K562 (cell line): ENCODE data around the gene CCSER1. TPM values are rescaled to one million over a fixed set of nuclear protein-coding genes. Genes with fewer than 3 reads are reported as not detected.

Experiments
- ATAC-seq: fragments of 200-7000 bp; cut with Tn5 transposase; 3 replicates; pipeline ENCODE4 v1.9.1; 2020; ENCODE audit warnings: moderate library complexity
- BruUV-seq: library from RNA; stranded (reverse); fragments of 400-500 nt; replicated peaks from 2 replicates; lab custom pipeline; 2021; lab: Mats Ljungman, UMichigan
- CTCF ChIA-PET: fragments of 300-600 bp; formaldehyde crosslinking; extraction: SDS; loops from one replicate; lab custom pipeline; 2021; ENCODE audit warnings: low intra/inter-chr PET ratio; lab: Yijun Ruan, JAX
- POLR2A ChIA-PET: fragments of 300-600, 350-650 bp; sonication (Branson Sonifier 250); formaldehyde crosslinking; extraction: SDS; loops from one replicate; lab custom pipeline; 2021; ENCODE audit warnings: antibody characterized with exemption, inconsistent platforms; lab: Yijun Ruan, JAX
- DNase-seq, 4 experiments: peaks; one replicate each; pipeline versions ENCODE4 v3.0.0 to v3.0.0-alpha.2; 2011 to 2018; ENCODE audit warnings: low spot score in 3 of 4, mixed read lengths in 3 of 4; ENCODE audit errors: extremely low read depth in 1 of 4
- FAIRE-seq: peaks from 2 replicates; lab custom pipeline; 2011; peaks lifted over from hg19 to GRCh38; lab: Jason Lieb, UNC
- H2AFZ ChIP-seq: 2 replicates; pipeline ENCODE4 v1.6.0; 2011; ENCODE audit warnings: low read depth, low read length, control low read depth, inconsistent platforms
- H3K27ac ChIP-seq: fragments of 200-600 bp; 3 replicates; pipeline ENCODE4 v1.8.0; 2011; ENCODE audit warnings: low read depth, mild to moderate bottlenecking, control low read depth, inconsistent platforms, low read length, moderate library complexity, mixed read lengths; ENCODE audit errors: extremely low read depth
- H3K27me3 ChIP-seq, 2 experiments: fragments of 300-600 bp in 1 of 2; 2 replicates in 1 of 2; 3 replicates in 1 of 2; pipeline versions ENCODE4 v1.6.0 to v1.8.0; 2011; ENCODE audit warnings: inconsistent platforms in 2 of 2, low read length in 2 of 2, mild to moderate bottlenecking in 1 of 2, mixed read lengths in 1 of 2, moderate library complexity in 1 of 2; ENCODE audit not compliant: control insufficient read depth in 2 of 2, insufficient read depth in 2 of 2
- H3K36me3 ChIP-seq: fragments of 300-600 bp; 3 replicates; pipeline ENCODE4 v1.8.0; 2011; ENCODE audit warnings: mild to moderate bottlenecking, low read length, inconsistent platforms; ENCODE audit not compliant: control insufficient read depth, insufficient read depth
- H3K4me1 ChIP-seq, 2 experiments: fragments of 200-600 bp in 1 of 2; replicated peaks in 1 of 2; 2 replicates in 1 of 2; 3 replicates in 1 of 2; pipeline versions ENCODE4 v1.5.1 to v1.8.0; 2011; ENCODE audit warnings: inconsistent platforms in 2 of 2, low read length in 2 of 2, mild to moderate bottlenecking in 1 of 2, mixed read lengths in 1 of 2, moderate library complexity in 1 of 2; ENCODE audit not compliant: control insufficient read depth in 2 of 2, insufficient read depth in 2 of 2
- H3K4me2 ChIP-seq: 2 replicates; pipeline ENCODE4 v1.6.1; 2011; ENCODE audit warnings: low read length, control low read depth, inconsistent platforms, mixed read lengths; ENCODE audit not compliant: insufficient read depth
- H3K4me3 ChIP-seq: fragments of 200-600 bp; sonication (generic), shearing (Covaris generic); 2 replicates; pipeline ENCODE4 v1.5.1; 2016; ENCODE audit warnings: control low read depth, inconsistent platforms
- H3K79me2 ChIP-seq: fragments of 200-600 bp; 3 replicates; pipeline ENCODE4 v1.8.0; 2011; ENCODE audit warnings: low read length, inconsistent platforms; ENCODE audit not compliant: control insufficient read depth, insufficient read depth
- H3K9ac ChIP-seq, 2 experiments: 2 replicates each; pipeline versions ENCODE4 v1.6.0 to v1.6.1; 2011; ENCODE audit warnings: low read depth in 2 of 2, low read length in 2 of 2, control low read depth in 1 of 2, inconsistent platforms in 1 of 2, mild to moderate bottlenecking in 1 of 2, mixed read lengths in 1 of 2; ENCODE audit not compliant: insufficient read depth in 1 of 2
- H3K9me1 ChIP-seq: one replicate; pipeline ENCODE4 v1.6.0; 2011; ENCODE audit warnings: inconsistent platforms, mild to moderate bottlenecking, low read length, moderate library complexity; ENCODE audit not compliant: control insufficient read depth, insufficient read depth
- H3K9me3 ChIP-seq: replicated peaks from 2 replicates; pipeline ENCODE4 v1.5.1; 2011; ENCODE audit warnings: low read depth, low read length, inconsistent platforms; ENCODE audit not compliant: control insufficient read depth, insufficient read depth
- H4K20me1 ChIP-seq: replicated peaks from 2 replicates; pipeline ENCODE4 v1.6.1; 2011; ENCODE audit warnings: low read length, inconsistent platforms, mixed read lengths; ENCODE audit not compliant: control insufficient read depth, insufficient read depth
- ATF6 ChIP-seq: sonication (generic); formaldehyde crosslinking; IDR thresholded peaks from 2 replicates; pipeline ENCODE4 v1.4.0; 2020; ENCODE audit warnings: mild to moderate bottlenecking, missing genetic modification reagents
- FOXJ3 ChIP-seq: sonication (generic); formaldehyde crosslinking; IDR thresholded peaks from 2 replicates; pipeline ENCODE4 v1.4.0; 2020; ENCODE audit warnings: mild to moderate bottlenecking, missing genetic modification reagents
- IFI16 ChIP-seq: fragments of 250-450 bp; sonication (Bioruptor Pico); IDR thresholded peaks from 2 replicates; pipeline ENCODE4 v2.1.2; 2022; ENCODE audit warnings: mild to moderate bottlenecking, inconsistent platforms
- NFIC ChIP-seq: fragments of 450-650 bp; IDR thresholded peaks from 2 replicates; pipeline ENCODE4 v1.6.1; 2017; ENCODE audit warnings: mild to moderate bottlenecking, inconsistent platforms
- RUNX1 ChIP-seq: sonication (generic); IDR thresholded peaks from 2 replicates; pipeline ENCODE4 v1.6.1; 2016; ENCODE audit warnings: antibody characterized with exemption, low read depth
- SMARCA5 ChIP-seq: fragments of 450-650 bp; IDR thresholded peaks from 2 replicates; pipeline ENCODE4 v1.6.1; 2016
- SP1 ChIP-seq: sonication (generic); formaldehyde crosslinking; IDR thresholded peaks from 2 replicates; pipeline ENCODE4 v1.8.1; 2022; ENCODE audit warnings: mild to moderate bottlenecking, missing genetic modification reagents
- ZNF212 ChIP-seq: fragments of 450-650 bp; formaldehyde crosslinking; IDR thresholded peaks from 2 replicates; pipeline ENCODE4 v1.4.0; 2020; ENCODE audit warnings: mild to moderate bottlenecking
- WGBS: fragments of 100-300 bp; shearing (Covaris generic); methylation state at CpG from one replicate; pipeline ENCODE4 v1.1.6; 2016; ENCODE audit warnings: low coverage, mixed read lengths; ENCODE audit not compliant: insufficient coverage; ENCODE audit errors: missing lambda C conversion rate; 5-methylcytosine and 5-hydroxymethylcytosine counted together
- in situ Hi-C: fragments of 300-500 bp; cut with MboI; formaldehyde crosslinking; loops from 4 replicates; pipeline ENCODE4 v1.15.0; 2018; ENCODE audit warnings: inconsistent platforms, mixed read lengths
- intact Hi-C: fragments of 100-400 bp; cut with micrococcal nuclease; formaldehyde crosslinking; loops from 2 replicates; pipeline ENCODE4 v1.14.2; 2022
- polyA plus RNA-seq, 8 experiments: library from polyadenylated mRNA; depleted of rRNA in 4 of 8; stranded (reverse) in 5 of 8; unstranded in 3 of 8; fragments of >200 nt; fragmentation: Nextera tagmentation in 2 of 8; fragmentation: Illumina TruSeq in 1 of 8; extraction: Ambion mirVana in 2 of 8; extraction: Trizol in 1 of 8; gene quantifications; 2 replicates each; pipeline versions ENCODE4 v1.2.1 to v1.2.3, GENCODE V29; 2011 to 2014; ENCODE audit warnings: inconsistent platforms in 1 of 8, missing spikeins in 1 of 8
- total RNA-seq, 7 experiments: library from RNA; depleted of rRNA in 6 of 7; stranded (reverse); fragments of >200 nt in 6 of 7; fragmentation: Illumina TruSeq in 2 of 7; extraction: Trizol in 2 of 7; gene quantifications; 2 replicates each; pipeline versions ENCODE4 v1.2.1 to v1.2.3, GENCODE V29; 2011 to 2021; ENCODE audit warnings: low replicate concordance in 1 of 7

Gene CCSER1
- total and polyA plus RNA-seq, 9 of the 15 experiments (the other 6 are each of a cell fraction or from before 2014, with no cell fraction given) = not detected

GRCh38 chr4:90165883-90166282 is 38.7 kb downstream of the CCSER1 start:
- Histone ChIP-seq H3K36me3 (no peaks in the 10 kb centered on the region), H4K20me1 (no peaks in the 10 kb centered on the region), H3K27me3 (no peaks in the 10 kb centered on the region), H3K4me2 (no peak overlapping the region), H3K4me1 (no peaks in the 10 kb centered on the region), H3K27ac (no peak overlapping the region), H3K9me1 (no peaks in the 10 kb centered on the region), H3K4me3 (no peak overlapping the region), H2AFZ (no peak overlapping the region), H3K79me2 (no peaks in the 10 kb centered on the region), H3K9ac (no peak overlapping the region), H3K9me3 (no peaks in the 10 kb centered on the region)
- in situ Hi-C loops = no loop called here
- ATAC-seq (no peak), FAIRE-seq (no peak), DNase-seq (no peak)
- intact Hi-C loops = no loop called here
- ChIA-PET POLR2A (no interaction called here), CTCF (no interaction called here)
- BruUV-seq = no TSS peak
- TF ChIP-seq RUNX1 = no peak
- TF ChIP-seq SMARCA5 = no peak
- no peak for TF ChIP-seq NFIC
- WGBS = 3% methylated on average over 5 of the region's 5 CpGs

GRCh38 chr4:90171491-90171890 is 44.3 kb downstream of the CCSER1 start:
- Histone ChIP-seq H3K9ac (no peak overlapping the region), H3K27ac (no peak overlapping the region), H2AFZ (no peak overlapping the region), H3K9me3 (no peaks in the 10 kb centered on the region), H3K4me3 (no peak overlapping the region), H3K36me3 (no peaks in the 10 kb centered on the region), H3K4me2 (no peak overlapping the region), H3K79me2 (no peaks in the 10 kb centered on the region), H3K27me3 (no peaks in the 10 kb centered on the region), H4K20me1 (no peaks in the 10 kb centered on the region), H3K9me1 (no peaks in the 10 kb centered on the region), H3K4me1 (no peaks in the 10 kb centered on the region)
- 0% methylated on average over 2 of the region's 2 CpGs for WGBS
- no peak for TF ChIP-seq ZNF212
- no peak for TF ChIP-seq ATF6 (CRISPR knock-in tag)
- TF ChIP-seq SP1 (CRISPR knock-in tag) = no peak
- TF ChIP-seq IFI16 (CRISPR knock-in tag) = no peak
- TF ChIP-seq FOXJ3 = no peak
- BruUV-seq = no TSS peak
- in situ Hi-C loops (no loop called here), intact Hi-C loops (no loop called here)
- ChIA-PET POLR2A (no interaction called here), CTCF (no interaction called here)
- FAIRE-seq = no peak
- no peak for DNase-seq
- no peak for ATAC-seq
